GM19099 (cell line): Measurements from ENCODE around the gene SLC2A13.

Experiments
- POLR2A ChIP-seq: IDR thresholded peaks from 3 replicates; pipeline ENCODE4 v1.6.1; 2011; ENCODE audit warnings: low read depth; ENCODE audit not compliant: insufficient read length; ENCODE audit errors: extremely low read depth

Gene SLC2A13

DNA sequence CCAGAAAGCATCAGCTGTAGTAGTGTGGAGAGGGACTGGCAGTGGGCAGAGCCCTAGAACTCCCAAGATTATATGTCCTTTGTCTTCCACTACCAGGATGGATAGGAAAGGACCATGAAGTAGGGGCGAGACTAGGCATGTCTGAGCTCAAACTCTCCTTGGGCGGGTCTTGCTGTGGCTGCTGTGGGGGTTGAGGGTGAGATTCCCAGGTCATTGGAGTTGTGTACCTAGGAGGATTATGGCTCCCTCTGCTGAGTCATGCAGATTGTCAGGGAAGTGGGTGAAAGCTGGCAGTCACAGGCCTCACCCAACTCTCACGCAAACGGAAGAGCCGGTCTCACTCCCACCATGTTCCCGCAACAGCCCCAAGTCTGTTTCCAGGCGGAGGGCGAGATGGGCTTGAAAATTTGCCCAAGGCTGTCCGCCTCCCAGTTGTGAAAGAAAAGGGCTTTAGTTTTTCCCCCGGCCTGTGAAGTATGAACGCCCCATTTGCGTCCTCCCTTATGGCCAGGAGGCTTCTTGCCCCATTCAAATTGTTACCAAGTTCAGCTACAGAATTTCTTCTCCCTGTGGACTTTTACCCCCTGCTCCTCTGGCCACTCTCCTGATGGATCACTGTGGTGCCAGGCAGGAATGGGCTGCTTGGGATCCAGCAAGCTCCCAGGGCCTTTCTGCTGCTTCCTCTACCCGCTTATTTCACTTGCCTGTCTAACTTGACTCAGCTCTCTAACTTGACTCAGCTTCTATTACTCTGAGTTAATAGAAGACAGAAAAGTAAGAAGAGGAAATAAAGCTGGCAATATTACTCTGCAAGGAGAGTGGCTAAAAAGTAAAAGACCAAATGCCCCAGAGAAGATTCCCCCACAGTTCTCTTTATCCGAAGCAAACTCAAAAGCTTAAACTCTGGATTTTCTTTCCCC is 159.3 kb downstream of the SLC2A13 start:
- no peak for TF ChIP-seq POLR2A

DNA sequence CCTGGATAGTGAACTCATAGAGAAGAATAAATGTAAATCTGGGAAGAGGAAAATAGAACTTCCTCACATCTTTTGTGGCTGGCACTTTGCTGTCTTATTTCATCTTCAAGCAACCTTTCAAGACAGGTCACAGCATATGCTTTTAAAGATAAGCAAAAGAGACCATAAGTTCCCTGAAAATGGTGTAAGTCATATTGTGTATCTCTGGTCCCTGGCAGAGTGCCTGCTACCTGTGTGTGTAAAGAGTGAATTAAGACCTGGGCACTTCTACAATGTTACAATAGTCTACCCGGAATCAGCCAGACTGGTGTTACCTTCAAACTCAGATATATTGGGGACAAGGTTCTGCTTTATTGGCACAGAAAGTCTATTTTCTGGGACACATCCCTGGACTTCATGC is 168.8 kb downstream of the SLC2A13 start:
- TF ChIP-seq POLR2A, result no peak

DNA sequence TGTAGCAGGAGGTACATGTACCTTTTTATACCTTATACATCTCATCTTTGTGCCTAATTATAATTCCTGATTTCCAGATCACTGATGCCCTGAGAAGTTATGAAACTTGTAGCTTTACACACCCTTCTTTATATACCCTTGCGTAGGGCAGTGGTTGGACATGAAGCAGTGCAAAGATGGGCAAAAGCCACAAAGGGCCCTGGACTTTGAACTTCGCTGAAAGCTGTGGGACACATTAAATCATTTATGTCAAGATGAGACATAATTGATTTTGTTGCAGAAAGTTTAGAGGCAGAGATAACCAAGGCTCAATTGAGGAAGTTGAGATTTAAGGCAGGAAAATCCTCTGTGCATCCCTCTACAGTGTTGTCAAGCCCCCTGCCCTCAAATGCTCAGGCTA is 170.0 kb downstream of the SLC2A13 start:
- TF ChIP-seq POLR2A, result no peak

DNA sequence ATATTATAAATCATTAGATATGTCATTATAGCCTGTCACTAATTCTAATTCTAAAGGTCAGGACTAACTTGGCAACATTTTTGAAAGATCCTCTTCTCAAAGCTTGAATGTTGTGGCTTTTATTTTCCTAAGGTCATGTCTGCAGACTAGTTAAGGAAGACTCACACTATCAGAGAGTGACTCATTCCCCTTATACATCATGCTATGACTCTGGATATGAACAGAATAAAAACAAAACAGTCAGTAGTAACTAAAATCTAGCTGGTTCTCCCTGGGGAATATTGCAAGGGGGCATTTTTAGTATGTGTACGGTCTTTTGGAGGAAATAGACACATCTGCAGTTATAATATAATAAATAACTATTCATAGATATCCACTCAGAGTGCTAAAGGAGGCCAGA is 170.6 kb downstream of the SLC2A13 start:
- TF ChIP-seq POLR2A, result no peak

DNA sequence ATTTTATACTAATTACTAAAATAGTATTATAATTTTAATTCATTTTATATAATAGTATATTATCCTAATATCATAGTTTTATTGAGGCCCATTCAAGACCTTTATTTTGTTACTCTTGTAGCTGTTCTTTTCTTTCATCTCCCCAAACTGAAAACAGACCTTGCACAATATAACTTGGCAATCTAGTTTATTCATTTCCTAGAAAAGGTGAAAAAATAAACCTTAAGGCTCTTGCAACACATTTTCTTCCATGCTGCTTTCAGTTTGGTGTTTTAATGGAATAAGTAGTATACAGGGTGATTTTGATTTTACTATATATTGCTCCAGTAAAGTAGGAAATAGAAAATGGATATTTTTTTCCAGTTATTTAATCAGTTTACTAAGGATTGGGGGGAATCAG is 174.0 kb downstream of the SLC2A13 start:
- no peak for TF ChIP-seq POLR2A

DNA sequence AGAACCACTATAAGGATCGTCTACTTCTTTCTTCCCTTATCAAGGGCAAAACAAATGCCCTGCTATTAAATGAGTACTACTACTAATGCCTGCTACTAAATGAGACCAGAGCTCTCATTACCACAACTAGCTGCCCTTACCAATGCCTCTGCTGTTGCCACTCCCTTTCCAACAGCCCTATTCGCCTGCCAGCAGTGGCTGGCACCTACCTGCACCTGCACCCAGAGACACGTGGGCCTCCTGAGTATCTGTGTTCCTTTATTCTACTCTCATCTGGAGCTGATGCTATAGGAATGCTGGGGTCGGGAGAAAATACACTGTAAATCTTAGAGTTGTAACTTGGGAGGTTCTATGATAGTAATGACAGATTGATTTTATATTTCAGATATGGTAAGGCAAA is 174.7 kb downstream of the SLC2A13 start:
- TF ChIP-seq POLR2A, result no peak

DNA sequence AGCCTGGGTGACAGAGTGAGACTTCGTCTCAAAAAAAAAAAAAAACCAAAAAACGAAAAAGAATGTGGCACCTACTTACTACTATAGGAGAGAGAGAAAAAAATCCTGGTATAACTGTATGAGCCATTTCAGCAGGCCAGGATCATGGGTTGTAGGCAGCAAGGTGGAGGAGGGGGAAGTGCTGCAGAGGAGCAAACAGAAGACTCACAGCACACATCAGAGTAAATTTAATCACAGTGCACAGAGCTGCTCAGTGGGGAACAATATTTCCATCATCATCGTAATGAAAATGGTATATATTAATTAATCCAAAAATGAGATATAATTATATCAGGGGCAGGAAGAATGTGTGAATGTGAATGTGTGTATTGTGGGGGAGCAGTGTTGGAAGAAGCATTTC is 175.8 kb downstream of the SLC2A13 start:
- TF ChIP-seq POLR2A, result no peak

DNA sequence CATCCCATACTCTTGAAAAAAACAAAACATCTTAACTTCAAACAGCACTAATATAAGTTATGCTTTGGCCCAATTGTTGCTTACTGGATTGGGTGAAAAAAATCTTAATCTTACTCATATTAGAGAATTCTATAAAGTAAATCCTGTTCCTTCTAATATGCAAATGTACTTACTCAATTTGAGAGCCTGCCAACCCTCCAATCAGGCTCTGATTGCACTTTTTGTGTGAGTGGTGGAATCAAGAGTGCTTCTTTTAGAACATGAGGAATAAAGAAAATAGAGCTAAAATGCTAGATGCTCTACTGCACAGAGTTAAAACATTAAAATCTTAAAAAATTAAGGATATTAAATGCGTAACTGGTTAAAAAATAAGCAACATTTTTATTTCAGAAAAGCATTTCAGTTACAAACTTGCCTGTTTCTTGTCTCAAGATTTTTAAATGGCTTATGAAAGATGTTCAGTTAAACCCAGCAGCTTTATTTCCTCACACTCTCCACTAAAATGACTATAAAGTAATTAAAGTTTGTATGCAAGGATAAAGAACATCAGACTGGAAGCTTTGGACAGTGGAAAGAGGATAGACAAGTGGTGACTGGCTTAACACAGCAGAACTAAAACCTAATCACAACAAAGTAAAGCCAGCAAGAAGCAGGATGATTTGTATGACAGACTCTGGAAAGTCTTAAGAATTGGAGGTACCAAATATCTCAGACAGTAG is 177.5 kb downstream of the SLC2A13 start:
- TF ChIP-seq POLR2A, result no peak

DNA sequence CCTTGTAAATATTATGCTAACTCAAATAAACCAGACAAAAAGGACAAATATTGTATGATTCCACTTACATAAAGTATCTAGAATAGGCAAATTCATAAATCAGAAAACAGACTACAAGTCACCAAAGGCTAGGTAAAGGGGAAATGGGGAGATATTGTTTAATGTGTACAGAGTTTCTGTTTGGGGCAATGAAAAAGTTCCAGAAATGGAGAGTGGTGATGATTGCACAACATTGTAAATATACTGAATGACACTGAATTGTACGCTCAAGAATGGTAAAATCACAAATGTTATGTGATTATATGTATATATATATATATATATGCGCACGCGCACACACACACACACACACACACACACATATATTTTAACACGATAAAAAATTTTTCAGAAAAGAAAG is 182.5 kb downstream of the SLC2A13 start:
- no peak for TF ChIP-seq POLR2A

DNA sequence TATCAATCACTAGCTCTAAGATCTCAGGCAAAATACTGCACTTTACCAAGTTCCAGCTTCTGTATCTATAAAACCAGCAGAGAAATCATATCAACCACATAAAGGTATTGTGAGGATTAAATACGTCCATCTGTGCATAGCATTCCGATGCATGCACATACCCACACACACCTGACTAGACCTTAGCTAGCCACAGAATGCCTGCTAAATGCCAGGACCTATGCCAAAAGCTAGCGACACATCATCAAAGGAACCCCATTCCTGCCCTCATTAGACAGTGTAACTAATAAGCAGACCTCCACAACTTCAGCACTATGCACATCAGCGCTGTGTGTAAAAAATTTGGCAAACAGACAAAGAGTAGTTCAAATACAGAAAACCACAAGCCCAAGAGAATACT is 185.2 kb downstream of the SLC2A13 start:
- no peak for TF ChIP-seq POLR2A

DNA sequence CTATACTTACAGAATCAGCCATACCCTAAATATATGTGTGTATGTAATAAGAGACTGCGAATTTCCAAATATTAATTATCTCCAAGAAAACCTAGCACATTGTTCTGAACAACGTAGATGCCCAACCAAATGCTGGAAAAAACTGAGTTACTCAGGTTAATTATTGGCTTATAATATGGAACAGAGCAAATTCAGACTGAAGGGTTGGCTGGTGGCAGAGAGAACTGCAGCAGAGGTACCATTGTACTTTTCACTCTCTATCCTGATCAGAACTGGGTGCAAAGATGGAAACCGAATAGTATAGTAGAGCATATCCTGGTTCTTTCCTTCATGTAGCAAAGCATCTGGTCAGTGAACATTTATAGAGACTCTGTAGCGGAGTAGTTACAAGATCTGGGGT is 185.7 kb downstream of the SLC2A13 start:
- TF ChIP-seq POLR2A, result no peak

DNA sequence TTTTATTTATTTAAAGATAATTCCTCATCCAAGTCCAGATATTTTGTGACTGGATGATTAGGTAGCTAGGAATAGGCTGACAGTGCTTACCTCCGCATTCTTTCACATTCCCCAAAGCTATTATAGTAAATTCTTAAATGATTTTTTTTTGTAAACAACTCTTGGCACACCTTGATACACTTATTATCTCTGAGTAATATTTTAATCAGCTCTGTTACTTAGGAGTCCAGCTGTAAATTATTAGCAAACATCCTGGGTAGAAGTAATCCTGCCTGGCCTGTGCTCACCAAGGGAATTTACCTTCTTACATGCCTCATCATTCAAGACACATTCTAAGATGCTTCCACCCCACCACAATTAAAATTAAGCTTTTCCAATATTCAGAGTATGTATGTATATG is 186.1 kb downstream of the SLC2A13 start:
- no peak for TF ChIP-seq POLR2A

DNA sequence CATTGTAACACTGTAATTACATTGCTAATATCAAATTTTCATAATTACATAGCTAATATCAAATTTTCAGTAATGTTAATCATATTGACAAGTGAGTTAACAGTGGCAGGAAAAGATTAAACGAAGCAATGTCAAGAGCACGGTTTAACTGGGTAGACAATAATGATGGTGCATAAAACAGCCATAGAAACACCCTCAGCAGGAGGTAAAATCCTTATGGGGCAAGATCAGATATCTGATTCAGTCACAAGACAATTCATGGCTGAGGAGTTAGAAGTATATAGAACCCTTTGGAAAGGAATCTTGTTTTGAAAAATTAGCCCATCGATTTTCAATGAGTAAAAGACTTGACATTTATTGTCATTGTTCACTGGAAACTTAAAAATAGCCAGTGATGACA is 190.6 kb downstream of the SLC2A13 start:
- no peak for TF ChIP-seq POLR2A

DNA sequence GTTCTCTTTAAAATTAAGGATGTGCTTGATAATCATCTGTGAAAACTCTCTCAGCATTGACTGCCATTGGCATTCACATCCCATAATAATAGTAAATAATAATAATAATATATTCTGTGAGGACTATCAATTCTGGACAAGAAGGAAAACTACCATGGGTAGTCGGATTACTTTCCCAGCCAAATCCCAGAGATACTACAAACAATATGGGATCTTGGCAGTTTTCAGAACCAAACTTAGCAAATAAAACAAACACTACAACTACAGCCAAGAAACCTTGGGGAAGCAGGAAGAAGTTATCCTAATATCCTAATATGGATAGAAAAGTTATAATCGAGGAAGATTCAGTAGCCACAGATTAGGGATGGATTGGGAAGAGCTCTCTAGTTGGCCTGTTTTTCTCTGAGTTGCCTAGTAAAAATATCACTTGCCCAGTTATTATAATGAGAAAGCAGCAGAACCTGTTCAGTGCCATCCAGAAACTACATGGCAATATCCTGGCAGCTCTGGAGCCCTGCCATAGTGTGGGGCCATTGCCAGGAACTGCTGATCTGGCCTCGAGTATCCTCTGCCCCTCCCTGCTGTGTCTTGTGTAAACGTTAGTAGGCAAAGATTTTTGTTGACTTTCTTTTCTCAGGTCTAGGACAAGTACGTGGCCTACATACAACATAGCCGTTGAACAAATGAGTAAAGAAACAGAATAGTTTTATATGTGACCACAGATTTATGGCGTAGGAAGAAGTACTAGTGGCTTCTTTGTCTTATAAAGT is 193.5 kb downstream of the SLC2A13 start:
- no peak for TF ChIP-seq POLR2A

DNA sequence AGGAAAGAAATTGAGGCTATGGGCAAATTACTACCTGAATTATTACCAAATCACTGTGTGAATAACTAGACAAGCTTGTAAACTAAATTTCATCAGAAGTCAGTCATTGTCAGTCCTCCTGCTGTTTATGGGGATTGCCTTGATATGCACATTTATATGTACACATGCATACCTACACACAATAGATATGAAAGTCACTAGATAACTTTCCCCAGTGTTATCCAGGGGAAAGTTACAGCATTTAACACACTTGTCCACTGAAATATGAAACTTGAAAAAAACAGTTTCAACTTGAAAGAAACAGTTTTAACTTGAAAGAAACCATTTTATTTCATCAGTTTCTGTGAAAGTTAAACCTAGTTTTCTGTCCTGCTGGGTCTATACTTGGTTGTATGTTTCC is 199.6 kb downstream of the SLC2A13 start:
- no peak for TF ChIP-seq POLR2A
